Astrocyte (in vitro differentiated cells and primary cell): Measurements from ENCODE around the gene TOR2A.

ENCODE experiments used
- EZH2 ChIP-seq: IDR thresholded peaks from 2 replicates; pipeline ENCODE4 v1.6.1; 2012; ENCODE audit warnings: mild to moderate bottlenecking, low read length, inconsistent platforms; ENCODE audit not compliant: insufficient read depth
- TF ChIP-seq, protein P1 (sequence below): IDR thresholded peaks from 2 replicates; pipeline ENCODE4 v1.5.1; 2011; ENCODE audit warnings: low read depth, mild to moderate bottlenecking, inconsistent platforms, low read length, moderate library complexity; ENCODE audit not compliant: insufficient read depth

DNA sequence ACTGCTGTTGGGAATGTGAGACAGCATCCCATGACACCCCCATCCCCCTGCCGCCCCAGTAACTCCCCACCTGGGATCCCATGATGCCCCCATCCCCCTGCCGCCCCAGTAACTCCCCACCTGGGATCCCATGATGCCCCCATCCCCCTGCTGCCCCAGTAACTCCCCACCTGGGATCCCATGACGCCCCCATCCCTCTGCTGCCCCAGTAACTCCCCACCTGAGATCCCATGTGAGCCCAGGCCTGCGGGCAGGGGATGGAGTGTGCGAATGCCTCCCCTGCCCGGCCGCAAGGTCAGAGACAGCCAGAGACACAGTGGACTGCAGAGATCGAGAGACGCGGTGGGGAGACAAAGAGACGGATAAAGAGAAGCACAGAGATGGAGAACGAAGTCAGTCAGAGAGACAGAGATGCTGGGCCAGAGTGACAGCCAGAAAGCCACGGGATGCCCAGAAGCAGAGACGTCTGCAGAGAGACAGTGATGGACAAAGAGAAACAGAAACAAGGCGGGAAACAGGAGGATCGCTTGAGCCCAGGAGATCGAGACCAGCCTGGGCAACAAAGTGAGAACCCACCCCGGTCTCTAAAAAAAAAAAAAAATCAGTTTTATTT is 42.4 kb upstream of the TOR2A start:
- TF ChIP-seq EZH2 = no peak
- TF ChIP-seq, protein P1, sequence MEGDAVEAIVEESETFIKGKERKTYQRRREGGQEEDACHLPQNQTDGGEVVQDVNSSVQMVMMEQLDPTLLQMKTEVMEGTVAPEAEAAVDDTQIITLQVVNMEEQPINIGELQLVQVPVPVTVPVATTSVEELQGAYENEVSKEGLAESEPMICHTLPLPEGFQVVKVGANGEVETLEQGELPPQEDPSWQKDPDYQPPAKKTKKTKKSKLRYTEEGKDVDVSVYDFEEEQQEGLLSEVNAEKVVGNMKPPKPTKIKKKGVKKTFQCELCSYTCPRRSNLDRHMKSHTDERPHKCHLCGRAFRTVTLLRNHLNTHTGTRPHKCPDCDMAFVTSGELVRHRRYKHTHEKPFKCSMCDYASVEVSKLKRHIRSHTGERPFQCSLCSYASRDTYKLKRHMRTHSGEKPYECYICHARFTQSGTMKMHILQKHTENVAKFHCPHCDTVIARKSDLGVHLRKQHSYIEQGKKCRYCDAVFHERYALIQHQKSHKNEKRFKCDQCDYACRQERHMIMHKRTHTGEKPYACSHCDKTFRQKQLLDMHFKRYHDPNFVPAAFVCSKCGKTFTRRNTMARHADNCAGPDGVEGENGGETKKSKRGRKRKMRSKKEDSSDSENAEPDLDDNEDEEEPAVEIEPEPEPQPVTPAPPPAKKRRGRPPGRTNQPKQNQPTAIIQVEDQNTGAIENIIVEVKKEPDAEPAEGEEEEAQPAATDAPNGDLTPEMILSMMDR = no peak
